CD4-positive, alpha-beta T cell treated with Interferon alpha-2 for 1 hour (primary cell): ENCODE data around the gene UNC93B1.

Source experiments
- DNase-seq, 2 donors: peaks; one replicate each; pipeline ENCODE4 v3.0.0-alpha.2; 2020 to 2022

The UNC93B1 gene

DNA sequence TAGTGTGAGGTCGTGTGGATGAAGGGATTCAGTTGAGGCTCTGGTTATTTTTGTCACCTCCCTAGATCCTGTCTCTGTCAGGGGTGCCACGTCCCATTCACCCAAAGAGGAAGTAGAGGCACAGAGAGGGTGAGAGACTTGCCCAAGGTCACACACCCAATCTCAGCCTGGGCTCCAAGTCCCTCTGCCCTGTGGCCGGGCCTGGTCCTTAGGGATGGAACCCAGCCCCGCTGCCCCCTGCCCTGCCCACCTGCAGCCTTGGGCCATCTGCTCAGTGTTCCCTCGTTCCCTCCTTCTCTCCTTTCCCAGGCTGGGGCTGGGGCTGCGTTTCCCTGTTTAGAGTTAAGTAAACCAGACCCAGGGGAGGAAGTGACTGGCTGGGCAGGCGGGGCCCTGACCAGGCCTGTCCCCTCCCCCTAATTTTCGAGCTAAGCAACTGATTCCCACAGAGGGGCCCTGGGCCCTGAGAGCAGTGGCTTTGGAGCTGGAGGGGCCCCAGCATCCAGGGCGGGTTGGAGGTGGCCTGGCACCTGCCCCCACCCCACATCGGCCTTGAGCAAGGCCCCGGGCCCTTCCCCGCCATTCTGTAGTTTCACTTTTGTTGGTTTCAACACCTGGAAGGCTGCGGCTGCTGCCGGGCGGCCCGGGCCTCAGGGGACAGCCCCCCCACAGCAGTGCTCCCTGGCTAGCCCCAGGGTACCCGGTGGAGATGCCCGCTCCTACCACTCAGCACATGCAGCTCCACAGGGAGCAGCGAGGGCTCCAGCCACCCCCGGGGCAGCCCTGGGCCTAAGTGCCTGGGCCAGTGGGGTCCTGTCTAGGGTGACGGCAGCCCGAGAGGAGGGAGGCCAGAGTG is 36.4 kb upstream of the UNC93B1 start:
- DNase-seq = peak; percentile 46 to 59

DNA sequence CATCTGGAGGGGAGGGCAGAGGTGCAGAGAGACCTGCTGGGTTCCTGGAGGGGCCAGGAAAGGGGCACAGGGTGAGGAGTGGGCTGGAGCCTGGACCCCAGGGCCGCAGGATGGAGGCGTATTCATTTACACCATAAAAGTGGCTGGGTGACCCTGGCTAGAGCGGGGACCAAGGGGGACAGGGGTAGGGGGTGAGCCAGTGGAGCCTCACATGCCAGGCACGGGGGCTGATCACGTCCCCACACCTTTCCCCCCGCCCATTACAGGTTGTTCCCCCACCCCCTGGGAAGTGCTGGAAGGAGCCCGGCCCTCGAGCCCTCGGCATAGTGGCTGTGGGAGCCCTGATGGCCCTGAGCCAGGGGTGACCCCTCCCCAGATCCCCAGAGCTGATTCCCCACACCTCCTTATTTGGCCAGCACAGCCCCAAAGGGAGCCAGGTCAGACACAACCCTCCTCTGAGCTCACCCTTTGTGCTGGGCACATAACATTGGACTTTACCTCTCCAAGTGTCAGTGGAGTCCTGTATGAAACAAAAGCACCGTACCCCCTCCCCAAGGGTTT is 35.7 kb upstream of the UNC93B1 start:
- peak in 1 of 2 donors; percentile 15 for DNase-seq

DNA sequence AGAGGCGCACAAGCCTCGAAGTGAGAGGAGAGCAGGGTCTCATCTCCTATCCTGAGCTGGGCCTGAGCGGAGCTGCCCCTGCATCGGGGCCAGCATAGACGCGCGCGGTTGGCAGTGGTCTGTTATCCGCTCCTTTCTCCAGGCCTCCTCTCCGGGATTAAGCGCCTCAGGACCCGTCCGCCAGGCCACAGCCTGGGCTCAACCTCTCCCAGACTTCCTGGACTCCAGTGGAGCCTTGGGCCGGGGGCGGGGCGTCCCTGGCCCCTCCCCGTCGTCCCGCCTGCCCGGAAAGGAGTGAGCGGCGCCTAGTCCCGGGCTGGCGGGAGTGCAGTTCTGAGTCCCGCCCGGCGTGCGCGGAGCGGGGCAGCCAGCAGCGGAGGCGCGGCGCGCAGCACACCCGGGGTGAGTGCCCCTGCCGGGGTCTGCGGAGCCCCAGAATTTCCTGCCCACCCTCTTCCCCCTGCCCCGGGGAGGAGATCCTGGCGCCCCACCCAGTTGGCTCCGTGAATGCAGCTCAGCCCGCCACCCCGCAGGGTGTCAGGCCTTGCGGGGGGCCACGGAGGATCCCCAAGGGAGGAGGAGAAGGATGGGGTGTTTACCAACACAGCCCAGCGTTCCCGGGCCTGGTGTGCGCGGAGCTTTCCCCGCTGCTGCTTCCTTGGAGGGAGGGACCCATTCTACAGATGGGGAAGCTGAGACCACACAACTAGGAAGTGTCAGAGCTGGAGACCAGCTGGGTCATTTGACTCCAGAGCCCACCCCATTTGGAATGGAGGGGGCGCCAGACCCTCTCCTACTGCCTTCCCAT is 35.0 kb upstream of the UNC93B1 start, which contains the start of gene TCIRG1:
Gene TCIRG1, plus strand, starts transcription at position 308 of the 808 bp plus-strand sequence. CDS start 2,247 bp downstream, outside the sequence.
- DNase-seq = peak; percentile 52 to 61

DNA sequence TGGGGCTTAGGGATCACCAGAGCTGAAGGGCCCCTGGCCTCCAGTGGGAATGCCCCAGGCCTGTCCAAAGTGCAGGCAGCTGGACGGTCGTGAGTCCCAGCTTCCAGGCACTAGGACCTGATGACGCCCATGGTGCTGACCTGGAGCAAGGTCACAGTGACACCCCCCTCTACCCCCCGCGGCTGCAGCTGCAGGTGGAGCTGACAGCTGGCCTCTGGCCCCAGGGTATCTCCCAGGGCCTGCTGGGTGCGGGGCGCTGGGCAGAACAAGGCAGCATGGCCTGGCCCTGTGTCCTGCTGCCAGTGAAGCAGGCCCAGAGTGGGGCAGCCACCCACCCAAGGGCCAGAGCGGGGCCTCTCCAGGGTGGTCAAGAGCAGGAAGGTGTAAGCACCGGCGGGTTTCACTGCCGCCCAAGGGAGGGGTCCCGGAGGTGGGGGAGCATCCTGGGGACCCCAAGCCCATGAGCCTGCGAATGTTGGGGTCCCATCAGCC is 34.4 kb upstream of the UNC93B1 start:
- no peak for DNase-seq

DNA sequence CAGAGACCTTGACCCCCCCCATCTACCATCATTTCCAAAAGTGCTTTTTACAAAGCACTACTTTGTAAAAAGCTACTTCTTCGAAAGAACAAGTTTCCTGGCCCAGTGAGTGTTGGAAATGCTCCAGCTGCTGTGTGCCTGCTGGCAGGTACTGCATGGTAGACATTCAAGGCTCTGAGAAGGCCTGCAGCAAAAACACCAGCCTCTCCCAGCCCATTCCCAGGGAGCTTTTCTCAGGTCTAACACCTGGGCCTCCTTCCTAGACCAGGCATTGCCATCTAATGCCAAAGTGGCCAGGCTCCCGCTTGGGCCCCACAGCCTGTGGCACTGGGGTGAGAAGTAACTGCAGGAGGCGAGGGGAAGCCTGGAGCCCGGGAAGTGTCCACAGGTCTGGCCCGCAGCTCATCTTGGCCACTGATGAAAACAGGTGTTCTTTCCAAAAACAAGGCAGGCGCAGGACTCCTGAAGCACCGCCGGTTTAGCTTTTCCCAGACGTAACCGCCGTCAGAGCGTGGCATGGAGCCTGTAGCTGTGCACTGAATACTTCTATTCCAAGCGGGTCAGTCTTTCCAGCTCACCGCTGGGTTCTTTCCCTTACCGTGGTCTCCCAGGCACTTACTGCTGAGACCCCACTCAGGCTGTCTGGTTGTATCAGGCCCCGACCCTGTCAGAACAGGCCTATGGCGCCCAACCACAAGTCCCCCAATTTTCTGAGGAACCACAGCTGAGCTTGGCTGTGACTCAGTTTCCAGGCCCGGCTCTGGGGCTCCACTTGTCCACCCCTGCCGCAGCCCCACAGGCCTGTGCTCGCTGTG is 33.7 kb upstream of the UNC93B1 start:
- DNase-seq = no peak

DNA sequence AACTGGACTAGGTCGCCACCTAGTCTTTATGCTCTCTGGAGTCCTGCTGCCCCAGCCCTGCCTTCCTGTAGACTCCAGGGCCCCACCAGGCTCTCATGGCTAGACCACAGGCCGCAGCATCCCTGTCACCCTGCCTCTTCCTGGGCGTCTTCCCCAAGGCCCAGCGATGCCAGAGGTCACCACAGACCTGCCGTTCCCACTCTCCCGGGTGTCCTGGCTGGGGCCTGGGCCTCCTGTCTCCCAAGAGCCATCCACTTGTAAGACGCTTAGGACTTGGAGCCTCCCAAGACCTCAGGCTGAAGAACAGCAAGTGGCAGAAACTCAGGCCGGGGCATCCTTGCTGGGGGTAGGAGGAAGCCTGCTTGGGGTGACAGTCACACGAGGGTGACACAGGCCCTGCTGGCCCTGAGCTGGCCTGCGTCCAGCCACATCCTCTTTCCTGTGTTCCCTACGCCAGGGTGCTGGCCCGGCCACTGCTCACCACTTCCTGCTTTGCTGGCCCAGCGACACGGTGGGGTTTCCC is 32.9 kb upstream of the UNC93B1 start:
- DNase-seq = peak; percentile 42 to 69

DNA sequence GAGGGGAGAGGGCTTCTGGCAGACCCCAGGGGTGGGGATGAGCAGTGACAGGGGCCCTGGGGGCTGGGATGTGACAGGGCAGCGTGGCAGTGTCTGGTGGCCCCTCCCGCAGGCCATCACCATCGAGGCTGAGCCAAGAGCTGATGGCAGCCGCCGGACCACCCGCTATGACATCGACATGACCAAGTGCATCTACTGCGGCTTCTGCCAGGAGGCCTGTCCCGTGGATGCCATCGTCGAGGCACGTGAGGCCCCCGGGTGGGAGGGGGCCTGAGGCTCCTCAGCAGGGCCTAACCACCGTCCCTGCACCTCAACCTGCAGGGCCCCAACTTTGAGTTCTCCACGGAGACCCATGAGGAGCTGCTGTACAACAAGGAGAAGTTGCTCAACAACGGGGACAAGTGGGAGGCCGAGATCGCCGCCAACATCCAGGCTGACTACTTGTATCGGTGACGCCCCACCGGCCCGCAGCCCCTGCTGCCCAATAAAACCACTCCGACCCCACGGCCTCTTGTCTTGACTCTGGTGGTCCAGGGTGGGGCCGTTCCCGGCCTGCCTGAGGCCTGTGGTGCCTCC is 32.3 kb upstream of the UNC93B1 start:
- DNase-seq = no peak

DNA sequence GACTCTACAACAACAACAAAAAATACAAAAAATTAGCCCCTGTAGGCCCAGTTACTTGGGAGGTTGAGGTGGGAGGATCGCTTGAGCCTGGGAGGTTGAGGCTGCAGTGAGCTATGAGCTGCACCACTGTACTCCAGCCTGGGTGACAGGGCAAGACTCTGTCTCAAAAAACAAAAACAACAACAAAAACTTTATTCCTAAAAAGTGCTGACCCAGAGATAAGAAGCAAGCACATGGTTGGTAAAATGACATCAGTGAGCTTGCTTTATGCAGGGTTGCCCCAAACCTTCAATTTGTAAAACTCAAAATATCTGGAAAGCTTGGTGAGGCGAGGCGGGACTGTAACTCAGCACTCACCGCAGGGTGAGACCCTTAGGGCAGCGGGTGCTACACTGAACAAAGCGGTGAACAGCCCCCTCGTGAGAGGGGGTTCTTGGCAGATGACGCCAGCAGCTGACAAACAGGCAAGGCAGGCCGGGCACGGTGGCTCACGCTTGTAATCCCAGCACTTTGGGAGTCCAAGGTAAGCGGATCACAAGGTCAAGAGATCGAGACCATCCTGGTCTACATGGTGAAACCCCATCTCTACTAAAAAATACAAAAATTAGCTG is 31.5 kb upstream of the UNC93B1 start:
- DNase-seq = no peak

DNA sequence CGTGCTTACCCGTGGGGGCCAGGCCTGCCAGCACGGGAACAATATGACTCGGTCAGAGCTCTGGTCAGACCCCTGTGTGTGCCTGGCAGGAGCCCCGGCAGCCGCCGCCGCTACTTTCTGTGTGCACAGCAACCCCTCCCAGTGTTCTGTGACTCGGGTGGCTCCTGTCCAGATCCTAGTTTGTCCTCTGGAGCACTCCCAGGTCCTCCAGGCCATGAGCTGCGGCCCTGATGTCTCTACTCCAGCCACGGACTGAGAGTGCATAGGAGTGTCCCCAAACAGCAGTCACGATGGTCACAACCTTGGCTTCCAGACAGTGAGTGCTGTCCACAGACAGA is 29.8 kb upstream of the UNC93B1 start:
- DNase-seq = no peak

DNA sequence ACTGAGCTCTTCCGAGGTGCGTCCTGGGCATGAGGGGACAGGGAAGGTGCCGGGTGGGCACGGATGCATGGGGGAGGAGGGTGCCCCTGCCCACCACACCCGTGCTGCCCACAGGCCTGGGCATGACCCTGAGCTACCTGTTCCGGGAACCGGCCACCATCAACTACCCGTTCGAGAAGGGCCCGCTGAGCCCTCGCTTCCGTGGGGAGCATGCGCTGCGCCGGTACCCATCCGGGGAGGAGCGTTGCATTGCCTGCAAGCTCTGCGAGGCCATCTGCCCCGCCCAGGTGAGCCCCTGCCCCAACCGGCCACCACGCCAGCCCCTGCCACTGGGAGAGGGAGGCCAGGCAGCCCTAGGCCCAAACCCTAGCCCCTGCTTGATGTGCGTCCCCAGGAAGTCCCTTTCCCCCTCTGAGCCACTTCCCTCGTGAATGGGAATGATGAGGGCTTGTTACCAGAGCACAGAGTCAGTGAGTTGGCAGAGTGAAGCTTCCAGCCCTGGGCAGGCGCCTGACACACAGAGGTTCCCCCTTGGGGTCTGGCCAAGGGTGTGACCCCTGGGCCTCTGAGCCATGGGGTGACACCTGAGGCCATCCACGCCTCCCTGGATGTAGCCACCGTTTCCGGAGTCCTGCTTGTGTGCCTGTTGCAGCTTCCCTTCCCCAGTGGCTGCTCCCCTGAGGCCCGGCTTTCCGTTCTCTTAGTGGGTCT is 29.3 kb upstream of the UNC93B1 start:
- DNase-seq = no peak

DNA sequence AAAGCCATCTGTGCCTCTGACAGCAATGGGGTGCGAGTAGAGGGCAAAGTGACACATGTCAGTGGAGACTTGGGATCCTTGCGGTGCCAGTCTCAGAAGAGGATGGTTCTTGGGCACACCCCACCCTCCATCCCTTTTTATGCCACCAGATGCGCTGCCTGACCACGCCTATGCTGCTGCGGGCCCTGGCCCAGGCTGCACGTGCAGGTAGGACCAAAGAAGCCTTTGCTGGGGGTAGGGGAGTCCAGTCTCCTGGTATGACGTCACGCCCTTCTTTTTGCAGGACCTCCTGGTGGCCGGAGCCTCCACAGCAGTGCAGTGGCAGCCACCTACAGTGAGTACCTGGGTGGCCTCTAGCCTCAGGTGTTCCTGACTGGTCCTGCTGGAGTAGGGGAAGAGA is 28.1 kb upstream of the UNC93B1 start:
- DNase-seq = no peak

DNA sequence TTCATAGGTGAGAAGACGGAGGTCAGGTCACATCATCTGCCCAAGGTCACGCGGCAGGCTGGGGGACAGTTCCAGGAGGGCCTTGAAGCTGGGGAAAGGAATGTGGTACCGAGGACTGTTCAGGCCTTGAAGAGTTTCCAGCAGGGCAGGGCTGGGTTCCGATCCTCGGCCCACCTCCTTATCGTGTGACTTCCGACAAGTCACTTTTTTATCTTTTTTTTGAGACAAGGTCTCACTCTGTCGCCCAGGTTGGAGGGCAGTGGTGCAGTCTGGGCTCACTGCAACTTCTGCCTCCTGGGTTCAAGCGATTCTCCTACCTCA is 27.2 kb upstream of the UNC93B1 start:
- DNase-seq = peak in 1 of 2 donors; percentile 35

DNA sequence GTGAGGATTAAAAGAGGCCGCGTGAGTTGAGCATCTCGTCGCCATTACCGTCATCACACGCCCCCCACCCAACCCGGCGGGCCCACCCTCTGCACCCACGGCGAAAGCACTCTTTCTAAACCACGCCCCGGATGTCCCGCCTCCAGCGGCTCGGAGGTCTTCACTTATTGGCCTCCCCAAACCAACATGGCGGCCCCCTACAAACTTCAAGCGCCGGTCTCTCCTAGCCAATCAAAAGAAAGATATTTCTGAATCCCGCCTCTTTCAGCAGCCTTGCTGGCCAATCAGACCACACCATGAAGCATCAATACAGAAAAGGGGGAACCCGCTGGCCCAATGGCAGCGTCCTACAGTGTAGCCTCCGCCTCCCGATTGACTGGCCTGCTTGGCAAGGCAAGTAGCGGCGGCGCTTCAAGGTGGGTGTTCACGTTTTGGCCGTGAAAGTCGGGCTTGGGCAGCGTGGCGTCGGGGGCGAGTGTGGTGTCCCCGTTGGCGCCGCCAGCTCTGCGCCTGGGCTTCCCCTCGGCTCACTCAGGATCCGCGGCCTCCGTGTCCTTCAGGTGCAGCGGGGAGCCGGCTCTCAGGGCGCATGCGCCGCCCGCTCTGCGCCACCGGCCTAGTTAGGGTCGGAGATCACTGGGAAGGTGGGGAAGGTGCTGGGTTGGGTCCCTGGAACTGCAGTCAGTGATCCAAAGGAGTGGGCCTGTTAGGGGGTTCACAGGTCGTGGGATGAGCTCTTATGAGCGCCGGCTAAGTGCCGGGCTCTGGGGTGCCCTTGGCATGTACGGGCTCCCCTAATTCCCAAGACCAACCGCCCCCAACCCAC is 26.6 kb upstream of the UNC93B1 start, which contains the start of gene NDUFS8:
Gene NDUFS8, plus strand, starts transcription at position 364 of the 826 bp plus-strand sequence. CDS start 1,471 bp downstream, outside the sequence.
- DNase-seq = peak; percentile 98 to 99

DNA sequence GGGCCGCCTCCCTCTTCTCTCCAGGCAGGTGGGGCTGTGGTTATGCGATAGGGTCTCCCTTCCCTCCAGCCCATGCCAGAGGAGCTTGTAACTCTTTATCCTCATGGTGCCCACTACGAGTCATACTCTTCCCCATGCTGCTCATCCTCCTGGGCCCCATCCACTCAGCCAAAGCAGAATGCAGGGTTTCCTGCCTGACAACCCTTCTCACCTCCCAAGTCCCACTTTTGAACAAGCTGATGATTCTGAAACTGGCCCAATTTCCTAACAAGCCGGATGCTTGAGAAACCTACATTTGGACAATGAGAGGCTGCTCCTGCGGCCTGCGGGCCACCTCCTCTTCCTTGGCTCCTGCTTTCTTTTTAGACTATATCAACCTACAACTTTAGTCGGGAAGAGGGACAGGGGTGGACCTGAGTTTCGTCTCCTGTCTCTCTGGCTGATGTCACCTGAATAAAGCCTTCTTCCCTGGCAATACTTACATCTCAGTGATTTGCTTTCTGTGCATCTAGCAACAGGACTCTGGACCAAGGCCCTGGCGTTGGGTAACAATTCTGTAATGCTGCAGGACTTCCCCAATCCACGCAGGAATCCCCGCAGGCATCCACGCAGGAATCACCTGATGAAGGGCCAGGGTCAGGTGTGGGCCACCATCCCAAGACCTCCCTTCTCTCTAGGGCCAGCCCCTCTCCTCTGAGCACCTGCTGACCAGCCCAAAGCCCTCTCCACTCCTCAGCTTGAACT is 25.1 kb upstream of the UNC93B1 start:
- DNase-seq = no peak

DNA sequence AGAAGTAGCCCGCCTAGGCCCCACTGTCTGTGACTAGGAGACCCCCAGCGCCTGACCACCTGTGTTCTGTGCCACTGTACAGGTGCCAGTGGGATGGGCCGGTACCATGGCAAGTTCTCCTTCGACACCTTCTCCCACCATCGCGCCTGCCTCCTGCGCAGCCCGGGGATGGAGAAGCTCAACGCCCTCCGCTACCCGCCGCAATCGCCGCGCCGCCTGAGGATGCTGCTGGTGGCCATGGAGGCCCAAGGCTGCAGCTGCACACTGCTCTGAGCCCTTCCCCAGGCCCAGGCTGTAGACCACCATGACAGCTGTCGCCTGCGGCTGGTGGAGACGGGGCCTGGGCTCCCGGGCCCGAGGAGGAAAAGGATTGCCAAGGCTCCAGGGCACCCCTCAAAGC is 23.8 kb upstream of the UNC93B1 start:
- no peak for DNase-seq

DNA sequence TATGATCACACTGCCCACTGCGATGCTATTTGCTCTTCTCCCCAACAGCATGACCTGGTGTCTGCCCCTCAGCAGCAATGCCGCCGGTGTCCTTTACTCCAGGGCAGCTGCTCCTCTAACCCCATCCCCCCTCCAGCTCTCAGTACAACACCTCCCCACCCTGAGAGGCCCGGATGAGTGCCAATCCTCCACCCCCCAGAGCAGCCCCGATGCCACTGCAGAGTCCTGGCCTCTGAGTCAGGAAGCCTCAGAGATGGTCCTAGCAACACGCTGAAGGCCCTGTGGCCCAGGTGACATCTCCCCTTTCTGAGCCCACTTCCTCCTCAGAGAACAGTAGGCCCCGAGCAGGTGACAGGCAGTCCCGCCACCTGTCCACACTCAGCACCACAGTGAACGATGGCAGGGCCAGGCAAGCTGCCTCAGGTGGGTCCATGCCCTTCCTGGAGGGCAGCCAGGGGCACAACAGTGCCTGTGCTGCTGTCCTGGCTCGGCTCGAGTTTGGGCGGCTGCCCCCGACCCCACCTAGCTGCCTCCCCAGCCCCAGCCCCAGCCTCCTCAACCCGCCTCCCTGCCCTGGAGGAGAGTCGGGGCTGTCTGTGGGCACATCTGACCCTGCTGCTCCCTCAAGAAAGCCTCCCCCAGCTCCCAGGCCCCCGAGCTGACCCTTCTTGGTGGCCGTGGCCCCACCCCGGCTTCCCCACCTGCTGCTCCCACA is 22.7 kb upstream of the UNC93B1 start:
- DNase-seq = no peak

DNA sequence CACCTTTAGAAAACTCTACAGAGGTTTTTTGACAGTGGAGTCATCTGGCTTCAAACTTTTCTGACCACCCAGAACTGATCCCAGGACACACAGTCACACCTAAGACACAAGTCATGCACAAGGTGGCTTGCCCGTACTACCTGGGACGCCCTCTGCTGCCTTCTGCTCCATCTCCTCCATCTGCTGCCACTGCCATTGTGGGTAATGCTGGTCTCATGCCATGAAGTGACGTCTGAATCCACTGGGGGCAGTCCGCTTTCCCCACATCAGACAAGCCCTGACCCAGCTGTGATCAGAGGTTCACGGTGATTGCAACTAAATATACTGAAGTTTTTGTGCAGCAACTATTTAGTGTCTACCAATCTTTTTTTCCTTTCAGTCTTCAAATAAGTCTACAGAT is 21.1 kb upstream of the UNC93B1 start:
- no peak for DNase-seq

DNA sequence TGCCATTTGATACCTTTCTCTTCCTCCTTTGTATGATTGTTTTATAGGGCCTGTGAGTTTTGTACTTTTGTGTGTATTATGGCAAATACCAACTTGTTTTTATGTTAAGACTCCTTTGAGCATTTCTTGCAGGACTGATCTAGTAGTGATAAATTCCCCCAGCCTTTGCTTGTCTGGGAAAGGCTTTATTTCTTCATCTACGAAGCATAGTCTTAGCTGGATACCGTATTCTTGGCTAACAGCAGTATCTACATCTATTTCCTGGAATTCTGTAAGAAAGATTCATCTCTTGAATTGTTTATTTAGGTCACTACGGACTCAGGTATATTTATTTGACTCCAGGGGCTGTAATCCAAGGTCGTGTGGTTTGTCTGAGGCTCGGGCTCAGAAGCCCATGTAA is 20.6 kb upstream of the UNC93B1 start:
- DNase-seq = no peak

DNA sequence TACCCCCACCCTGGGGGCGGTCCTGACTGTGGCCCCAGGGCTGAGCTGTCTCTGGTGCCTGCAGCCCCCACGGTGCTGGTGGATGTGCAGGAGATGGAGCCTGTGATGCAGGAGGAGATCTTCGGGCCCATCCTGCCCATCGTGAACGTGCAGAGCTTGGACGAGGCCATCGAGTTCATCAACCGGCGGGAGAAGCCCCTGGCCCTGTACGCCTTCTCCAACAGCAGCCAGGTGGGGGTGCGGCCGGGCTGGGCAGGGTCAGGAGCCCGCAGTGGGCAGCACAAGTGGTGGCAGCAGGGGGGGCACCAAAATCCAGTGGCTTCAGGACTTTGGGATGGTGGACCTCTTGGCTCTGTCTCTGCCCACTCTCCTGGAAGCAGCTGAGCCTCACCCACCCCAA is 18.6 kb upstream of the UNC93B1 start:
- no peak for DNase-seq
